Fibroblast of the aortic adventitia (primary cell): Measurements from ENCODE around the gene PALLD. TPM values are rescaled to one million over a fixed set of nuclear protein-coding genes. Genes with fewer than 3 reads are reported as not detected.

ENCODE experiments used
- DNase-seq: peaks from one replicate; pipeline ENCODE4 v3.0.0-alpha.2; 2010; ENCODE audit warnings: low read depth
- H3K4me3 ChIP-seq: 2 replicates; pipeline ENCODE4 v1.5.1; 2011; ENCODE audit warnings: low read depth, mild to moderate bottlenecking, control low read depth, low read length, moderate library complexity
- total RNA-seq: library from RNA; depleted of rRNA; stranded (reverse); fragments of >200 nt; gene quantifications from 2 replicates; pipeline ENCODE4 v1.2.3, GENCODE V29; 2012; ENCODE audit warnings: low replicate concordance
- TF ChIP-seq, protein P1 (sequence below): IDR thresholded peaks from 2 replicates; pipeline ENCODE4 v1.5.1; 2011; ENCODE audit warnings: mild to moderate bottlenecking, low read length, control low read depth, inconsistent platforms; ENCODE audit not compliant: insufficient read depth

PALLD gene
- total RNA-seq, 1 donor: 52.1 TPM

- H3K4me3 ChIP-seq: no peak overlapping the region
- peak; percentile 91 for DNase-seq
- TF ChIP-seq, protein P1, sequence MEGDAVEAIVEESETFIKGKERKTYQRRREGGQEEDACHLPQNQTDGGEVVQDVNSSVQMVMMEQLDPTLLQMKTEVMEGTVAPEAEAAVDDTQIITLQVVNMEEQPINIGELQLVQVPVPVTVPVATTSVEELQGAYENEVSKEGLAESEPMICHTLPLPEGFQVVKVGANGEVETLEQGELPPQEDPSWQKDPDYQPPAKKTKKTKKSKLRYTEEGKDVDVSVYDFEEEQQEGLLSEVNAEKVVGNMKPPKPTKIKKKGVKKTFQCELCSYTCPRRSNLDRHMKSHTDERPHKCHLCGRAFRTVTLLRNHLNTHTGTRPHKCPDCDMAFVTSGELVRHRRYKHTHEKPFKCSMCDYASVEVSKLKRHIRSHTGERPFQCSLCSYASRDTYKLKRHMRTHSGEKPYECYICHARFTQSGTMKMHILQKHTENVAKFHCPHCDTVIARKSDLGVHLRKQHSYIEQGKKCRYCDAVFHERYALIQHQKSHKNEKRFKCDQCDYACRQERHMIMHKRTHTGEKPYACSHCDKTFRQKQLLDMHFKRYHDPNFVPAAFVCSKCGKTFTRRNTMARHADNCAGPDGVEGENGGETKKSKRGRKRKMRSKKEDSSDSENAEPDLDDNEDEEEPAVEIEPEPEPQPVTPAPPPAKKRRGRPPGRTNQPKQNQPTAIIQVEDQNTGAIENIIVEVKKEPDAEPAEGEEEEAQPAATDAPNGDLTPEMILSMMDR: no peak
These were observed 371.4 kb downstream of the PALLD start for GRCh38 chr4:168868044-168868781.

GRCh38 chr4:168868802-168869201, 371.9 kb downstream of the PALLD start:
- H3K4me3 ChIP-seq: no peak overlapping the region
- DNase-seq: no peak
- TF ChIP-seq, protein P1: no peak

DNA sequence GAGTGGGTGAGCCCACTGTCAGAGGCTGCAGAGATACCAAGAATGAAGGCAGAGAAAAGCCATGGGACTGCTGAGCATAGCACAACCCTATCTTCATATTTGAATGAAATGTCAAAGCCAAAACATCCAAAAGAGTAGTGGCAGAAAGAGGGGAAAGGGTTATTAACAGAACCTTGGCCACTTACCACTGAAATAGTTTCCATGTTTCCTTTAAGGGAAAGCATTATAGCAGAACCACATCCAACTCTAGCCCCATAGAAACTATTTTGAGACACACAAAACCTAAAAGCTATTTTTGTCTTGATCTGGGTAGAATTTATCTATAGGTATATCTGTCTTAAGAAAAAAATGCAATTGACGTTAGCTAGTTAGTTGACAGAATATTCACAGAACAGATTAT, 373.2 kb downstream of the PALLD start:
- TF ChIP-seq, protein P1: no peak
- no peak for DNase-seq
- H3K4me3 ChIP-seq: no peak overlapping the region

DNA sequence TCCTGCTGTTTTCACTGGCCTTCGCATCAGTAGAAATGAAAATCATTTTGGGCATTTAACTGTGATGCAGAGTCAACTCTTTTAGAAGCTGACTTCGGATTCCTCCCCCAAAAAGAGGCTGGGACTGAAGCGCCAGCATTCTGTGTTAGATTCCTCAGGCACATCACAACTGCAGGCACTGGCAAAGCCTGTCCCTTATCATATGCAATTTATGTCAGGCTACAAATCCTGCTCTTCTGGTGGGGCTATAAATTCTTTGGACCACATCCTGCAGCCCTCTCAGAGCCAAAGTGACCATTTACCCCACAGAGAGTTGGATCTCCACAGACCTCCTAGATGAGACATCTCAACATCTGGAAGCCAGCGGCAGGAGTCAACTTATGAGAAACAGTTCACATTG, 374.8 kb downstream of the PALLD start:
- DNase-seq: peak; percentile 50
- TF ChIP-seq, protein P1: no peak
- H3K4me3 ChIP-seq: no peak overlapping the region

DNA sequence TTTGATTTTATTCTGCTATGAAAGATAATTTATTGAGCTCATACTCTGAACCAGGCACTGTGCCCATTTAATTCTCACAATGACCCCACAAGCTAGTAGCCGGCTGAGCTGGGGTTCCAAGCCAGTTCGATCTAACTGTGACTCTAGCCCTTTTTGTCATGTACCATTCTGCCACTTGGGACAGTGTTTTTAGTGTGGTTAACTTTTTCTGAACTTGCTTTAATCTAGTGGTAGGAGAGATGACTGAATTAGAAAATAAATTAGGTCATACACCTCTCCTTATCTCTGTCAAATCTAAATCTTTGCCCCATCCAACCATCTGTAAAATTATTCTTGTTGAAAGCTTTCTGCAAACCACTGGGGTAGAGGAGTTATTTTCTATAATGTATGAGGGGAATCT, 377.2 kb downstream of the PALLD start:
- TF ChIP-seq, protein P1: no peak
- H3K4me3 ChIP-seq: no peak overlapping the region
- no peak for DNase-seq

GRCh38 chr4:168876106-168876505, 379.3 kb downstream of the PALLD start:
- TF ChIP-seq, protein P1: no peak
- no peak for DNase-seq
- H3K4me3 ChIP-seq: no peak overlapping the region
